ENCODE data around the gene CD8B.

DNA sequence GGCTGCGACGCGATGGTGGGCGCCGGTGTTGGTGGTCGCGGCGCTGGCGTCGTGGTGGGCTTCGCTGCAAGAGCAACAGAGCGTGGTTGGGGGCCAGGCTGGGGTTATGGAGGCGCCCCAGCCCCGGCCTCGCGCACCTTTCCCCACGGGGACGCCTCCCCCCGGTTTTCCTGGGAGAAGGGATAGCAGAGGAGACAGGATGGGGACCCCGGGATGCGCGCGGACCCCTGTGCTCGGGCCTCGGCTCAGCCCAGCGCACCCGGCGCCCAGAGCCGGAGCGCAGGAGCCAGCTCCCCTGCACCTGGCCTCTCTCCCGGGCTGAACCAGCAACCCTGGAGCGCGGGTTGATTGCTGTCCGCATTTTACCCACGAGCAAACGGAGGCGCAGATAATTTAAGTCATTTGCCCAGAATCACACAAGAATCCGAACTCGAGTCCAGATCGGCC, 72.0 kb downstream of the CD8B start:
- no peak for TF ChIP-seq EZH2 (IDR thresholded peaks at IDR 0.05; ENCODE audit: borderline replicate concordance, low read depth, low read length, poor library complexity, severe bottlenecking)
- TF ChIP-seq, protein P1, sequence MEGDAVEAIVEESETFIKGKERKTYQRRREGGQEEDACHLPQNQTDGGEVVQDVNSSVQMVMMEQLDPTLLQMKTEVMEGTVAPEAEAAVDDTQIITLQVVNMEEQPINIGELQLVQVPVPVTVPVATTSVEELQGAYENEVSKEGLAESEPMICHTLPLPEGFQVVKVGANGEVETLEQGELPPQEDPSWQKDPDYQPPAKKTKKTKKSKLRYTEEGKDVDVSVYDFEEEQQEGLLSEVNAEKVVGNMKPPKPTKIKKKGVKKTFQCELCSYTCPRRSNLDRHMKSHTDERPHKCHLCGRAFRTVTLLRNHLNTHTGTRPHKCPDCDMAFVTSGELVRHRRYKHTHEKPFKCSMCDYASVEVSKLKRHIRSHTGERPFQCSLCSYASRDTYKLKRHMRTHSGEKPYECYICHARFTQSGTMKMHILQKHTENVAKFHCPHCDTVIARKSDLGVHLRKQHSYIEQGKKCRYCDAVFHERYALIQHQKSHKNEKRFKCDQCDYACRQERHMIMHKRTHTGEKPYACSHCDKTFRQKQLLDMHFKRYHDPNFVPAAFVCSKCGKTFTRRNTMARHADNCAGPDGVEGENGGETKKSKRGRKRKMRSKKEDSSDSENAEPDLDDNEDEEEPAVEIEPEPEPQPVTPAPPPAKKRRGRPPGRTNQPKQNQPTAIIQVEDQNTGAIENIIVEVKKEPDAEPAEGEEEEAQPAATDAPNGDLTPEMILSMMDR (conservative IDR thresholded peaks at IDR 0.05; ENCODE audit: low read depth, low read length), result no peak
